Measurements from ENCODE around the gene HPN.

GRCh38 chr19:35052599-35053190, 11.2 kb downstream of the HPN start:
- no peak for TF ChIP-seq EZH2 (IDR thresholded peaks at IDR 0.05; ENCODE audit: borderline replicate concordance)
- no peak for TF ChIP-seq CTCF (IDR thresholded peaks at IDR 0.05; ENCODE audit: poor library complexity)
